ENCODE data around the gene SARDH. TPM values are rescaled to one million over a fixed set of nuclear protein-coding genes. Genes with fewer than 3 reads are reported as not detected.

SARDH gene
- total and polyA plus RNA-seq, 4 experiments from 2014 or later = 2.5 to 19.3 (median 11.4) TPM

- H3K4me1 Mint-ChIP-seq = peaks cover 11 to 15% (median 14%) of the 10 kb centered on the region in 4 donors
- Histone ChIP-seq H3K36me3 (ENCODE audit: insufficient read depth, low read length) (no peaks in the 10 kb centered on the region), H3K9me3 (ENCODE audit: control insufficient read depth in 1 of 2, low read length in 2 of 2) (no peaks in the 10 kb centered on the region), H3K4me3 (ENCODE audit: low read length in 2 of 2) (no peak overlapping the region), H3K4me1 (ENCODE audit: insufficient read depth, low read length) (peaks cover 4% of the 10 kb centered on the region), H3K27me3 (ENCODE audit: insufficient read depth, low read length) (no peaks in the 10 kb centered on the region), H3K27ac (ENCODE audit: low read depth, low read length) (no peak overlapping the region)
- no peak overlapping the region for H3K4me3 Mint-ChIP-seq
- peak in 1 of 5 donors; percentile 22 for DNase-seq
- ChIA-PET CTCF (ENCODE audit: partially characterized antibody) (interaction anchor here (1.9 kb wide), 1 partner anchor 9 kb away, joined by 7 read pairs; no protein-coding TSS in a partner anchor), POLR2A (ENCODE audit: partially characterized antibody) (interaction anchor here (1.3 to 3.3 kb wide), 3 partner anchors 9 to 16 kb away, joined by 4 to 13 read pairs (median 12); no protein-coding TSS in a partner anchor)
- intact Hi-C loops (cut with micrococcal nuclease) = no loop called here
- H3K27me3 Mint-ChIP-seq = no peaks in the 10 kb centered on the region
- no peak overlapping the region for H3K27ac Mint-ChIP-seq
- no peaks in the 10 kb centered on the region for H3K9me3 Mint-ChIP-seq
- peaks cover 4 to 6% of the 10 kb centered on the region in 2 donors for H3K36me3 Mint-ChIP-seq
Observed at GRCh38 chr9:133692364-133692985, 45.7 kb downstream of the SARDH start.

DNA sequence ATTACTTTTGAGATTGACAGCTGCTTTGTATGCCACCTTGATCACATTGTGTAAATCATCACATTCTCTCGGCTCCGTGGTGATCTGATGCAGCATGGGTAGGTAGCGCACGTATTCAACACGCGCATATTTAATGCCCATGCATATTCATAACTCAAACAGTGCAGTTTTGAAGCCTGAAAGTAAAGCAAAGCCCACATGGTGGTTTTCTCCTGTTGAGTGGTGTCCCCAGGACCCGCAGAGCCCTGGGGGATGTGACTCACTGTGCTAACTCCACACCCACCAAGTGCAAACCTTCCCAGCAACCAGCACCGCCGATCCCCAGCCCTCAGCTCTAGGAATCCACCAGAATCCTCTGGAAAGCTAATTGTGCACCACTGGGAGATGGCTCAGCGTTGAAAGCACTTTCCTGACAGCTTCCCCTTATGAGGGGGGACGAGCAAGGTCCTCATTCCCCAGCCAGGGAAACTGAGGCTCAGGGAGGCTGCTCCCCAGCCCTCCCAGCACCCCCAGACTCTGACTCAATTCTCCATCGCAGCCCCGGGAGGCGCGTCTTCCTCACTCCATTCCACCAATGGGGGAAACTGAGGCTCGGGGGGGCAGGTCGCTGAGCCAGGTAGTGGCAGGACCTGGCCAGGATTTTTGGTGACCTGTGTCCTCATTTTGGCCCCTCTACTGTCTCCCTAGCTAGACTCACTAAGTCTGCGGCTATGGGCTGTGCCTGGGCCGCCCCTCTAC, 46.4 kb downstream of the SARDH start:
- POLR2A ChIA-PET (ENCODE audit: partially characterized antibody) = interaction anchor here (1.3 to 3.3 kb wide), 3 partner anchors 9 to 15 kb away, joined by 4 to 13 read pairs (median 12); no protein-coding TSS in a partner anchor
- Histone ChIP-seq H3K4me1 (ENCODE audit: insufficient read depth, low read length) (no peaks in the 10 kb centered on the region), H3K36me3 (ENCODE audit: insufficient read depth, low read length) (no peaks in the 10 kb centered on the region), H3K27ac (ENCODE audit: low read depth, low read length) (no peak overlapping the region), H3K27me3 (ENCODE audit: insufficient read depth, low read length) (no peaks in the 10 kb centered on the region), H3K4me3 (ENCODE audit: low read length in 2 of 2) (no peak overlapping the region), H3K9me3 (ENCODE audit: control insufficient read depth in 1 of 2, low read length in 2 of 2) (no peaks in the 10 kb centered on the region)
- Mint-ChIP-seq H3K27ac (peak overlapping the region in 1 of 7 donors; percentile 72), H3K36me3 (peaks cover 4 to 6% of the 10 kb centered on the region in 2 donors), H3K4me1 (peaks cover 7 to 10% (median 9%) of the 10 kb centered on the region in 4 donors), H3K27me3 (no peaks in the 10 kb centered on the region), H3K4me3 (no peak overlapping the region), H3K9me3 (no peaks in the 10 kb centered on the region)
- intact Hi-C loops (cut with micrococcal nuclease) = no loop called here
- CTCF ChIA-PET (ENCODE audit: partially characterized antibody) = interaction anchor here (1.9 kb wide), 1 partner anchor 9 kb away, joined by 7 read pairs; no protein-coding TSS in a partner anchor
- DNase-seq = no peak

DNA sequence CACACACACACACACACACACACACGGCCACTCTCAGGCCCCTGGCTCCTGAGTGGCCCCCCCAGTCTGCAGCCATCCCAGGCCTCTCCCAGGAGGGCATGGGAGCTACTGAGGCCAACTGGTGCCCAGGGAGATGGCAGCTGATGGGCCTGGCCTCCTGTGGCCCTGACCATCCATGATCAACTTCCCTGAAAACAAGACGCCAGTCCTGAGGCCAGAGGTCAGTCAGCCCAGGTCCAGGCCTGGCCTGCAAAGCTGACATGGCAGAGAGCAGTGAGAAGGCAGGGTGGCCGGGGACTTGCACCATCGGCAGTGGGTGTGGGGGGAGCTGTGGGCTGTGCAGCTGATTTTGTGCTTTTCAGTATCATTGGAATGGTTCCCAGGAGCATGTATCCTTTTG, 47.0 kb downstream of the SARDH start:
- intact Hi-C loops (cut with micrococcal nuclease) = no loop called here
- CTCF ChIA-PET (ENCODE audit: partially characterized antibody) = interaction anchor here (1.9 kb wide), 1 partner anchor 10 kb away, joined by 7 read pairs; no protein-coding TSS in a partner anchor
- Mint-ChIP-seq H3K4me1 (peaks cover 4 to 8% (median 5%) of the 10 kb centered on the region in 4 donors), H3K27me3 (no peaks in the 10 kb centered on the region), H3K4me3 (no peak overlapping the region), H3K27ac (peak overlapping the region in 2 of 7 donors; percentile 67 to 70), H3K36me3 (peaks cover 4 to 6% of the 10 kb centered on the region in 2 donors), H3K9me3 (no peaks in the 10 kb centered on the region)
- no peak for DNase-seq
- POLR2A ChIA-PET (ENCODE audit: partially characterized antibody) = interaction anchor here (3.3 kb wide), 1 partner anchor 10 kb away, joined by 13 read pairs; no protein-coding TSS in a partner anchor
- Histone ChIP-seq H3K36me3 (ENCODE audit: insufficient read depth, low read length) (no peaks in the 10 kb centered on the region), H3K4me1 (ENCODE audit: insufficient read depth, low read length) (no peaks in the 10 kb centered on the region), H3K9me3 (ENCODE audit: control insufficient read depth in 1 of 2, low read length in 2 of 2) (no peaks in the 10 kb centered on the region), H3K27ac (ENCODE audit: low read depth, low read length) (no peak overlapping the region), H3K4me3 (ENCODE audit: low read length in 2 of 2) (no peak overlapping the region), H3K27me3 (ENCODE audit: insufficient read depth, low read length) (no peaks in the 10 kb centered on the region)

- Histone ChIP-seq H3K36me3 (ENCODE audit: insufficient read depth, low read length) (no peaks in the 10 kb centered on the region), H3K4me1 (ENCODE audit: insufficient read depth, low read length) (peaks cover 1% of the 10 kb centered on the region), H3K9me3 (ENCODE audit: control insufficient read depth in 1 of 2, low read length in 2 of 2) (no peaks in the 10 kb centered on the region), H3K27me3 (ENCODE audit: insufficient read depth, low read length) (no peaks in the 10 kb centered on the region), H3K27ac (ENCODE audit: low read depth, low read length) (no peak overlapping the region), H3K4me3 (ENCODE audit: low read length in 2 of 2) (no peak overlapping the region)
- intact Hi-C loops (cut with micrococcal nuclease) = no loop called here
- Mint-ChIP-seq H3K36me3 (peaks cover 4 to 6% of the 10 kb centered on the region in 2 donors), H3K27ac (no peak overlapping the region), H3K9me3 (no peaks in the 10 kb centered on the region), H3K4me1 (peaks cover 6 to 13% (median 7%) of the 10 kb centered on the region in 4 donors), H3K4me3 (no peak overlapping the region), H3K27me3 (no peaks in the 10 kb centered on the region)
- ChIA-PET POLR2A (ENCODE audit: partially characterized antibody) (interaction anchor here (3.3 kb wide), 1 partner anchor 11 kb away, joined by 13 read pairs; no protein-coding TSS in a partner anchor), CTCF (ENCODE audit: partially characterized antibody) (no interaction called here)
- peak in 1 of 5 donors; percentile 27 for DNase-seq
Observed at GRCh38 chr9:133690081-133690561, 48.0 kb downstream of the SARDH start.

- Mint-ChIP-seq H3K4me3 (no peak overlapping the region), H3K36me3 (peaks cover 0 to 2% of the 10 kb centered on the region in 2 donors), H3K27ac (peak overlapping the region in 1 of 7 donors; percentile 24), H3K9me3 (no peaks in the 10 kb centered on the region), H3K27me3 (no peaks in the 10 kb centered on the region), H3K4me1 (peaks cover 4 to 12% (median 10%) of the 10 kb centered on the region in 4 donors)
- intact Hi-C loops (cut with micrococcal nuclease) = no loop called here
- Histone ChIP-seq H3K9me3 (ENCODE audit: control insufficient read depth in 1 of 2, low read length in 2 of 2) (no peaks in the 10 kb centered on the region), H3K4me1 (ENCODE audit: insufficient read depth, low read length) (peaks cover 10% of the 10 kb centered on the region), H3K27ac (ENCODE audit: low read depth, low read length) (no peak overlapping the region), H3K4me3 (ENCODE audit: low read length in 2 of 2) (no peak overlapping the region), H3K36me3 (ENCODE audit: insufficient read depth, low read length) (no peaks in the 10 kb centered on the region), H3K27me3 (ENCODE audit: insufficient read depth, low read length) (no peaks in the 10 kb centered on the region)
- CTCF ChIA-PET (ENCODE audit: partially characterized antibody) = no interaction called here
- POLR2A ChIA-PET (ENCODE audit: partially characterized antibody) = interaction anchor here (3.3 kb wide), 1 partner anchor 12 kb away, joined by 13 read pairs; no protein-coding TSS in a partner anchor
- no peak for DNase-seq
Observed at GRCh38 chr9:133689151-133689763, 48.9 kb downstream of the SARDH start.

- no peaks in the 10 kb centered on the region for H3K9me3 ChIP-seq (ENCODE audit: control insufficient read depth in 1 of 2, low read length in 2 of 2)
- POLR2A ChIA-PET (ENCODE audit: partially characterized antibody) = interaction anchor here (0.9 kb wide), 1 partner anchor 13 kb away, joined by 4 read pairs; no protein-coding TSS in a partner anchor
Observed at GRCh38 chr9:133687856-133688761, 50.0 kb downstream of the SARDH start.

More at GRCh38 chr9:133687856-133688761, 50.0 kb downstream of the SARDH start:
- H3K4me3 Mint-ChIP-seq = no peak overlapping the region
- H3K36me3 Mint-ChIP-seq = peaks cover 0 to 7% of the 10 kb centered on the region in 2 donors
- no peaks in the 10 kb centered on the region for H3K9me3 Mint-ChIP-seq
- H3K27ac Mint-ChIP-seq = peak overlapping the region in 4 of 7 donors; percentile 32 to 80 (median 72)
- peaks cover 15 to 23% (median 21%) of the 10 kb centered on the region in 4 donors for H3K4me1 Mint-ChIP-seq
- no peaks in the 10 kb centered on the region for H3K27me3 ChIP-seq (ENCODE audit: insufficient read depth, low read length)
- H3K36me3 ChIP-seq (ENCODE audit: insufficient read depth, low read length) = no peaks in the 10 kb centered on the region
- CTCF ChIA-PET (ENCODE audit: partially characterized antibody) = no interaction called here
- peaks cover 21% of the 10 kb centered on the region for H3K4me1 ChIP-seq (ENCODE audit: insufficient read depth, low read length)
- intact Hi-C loops (cut with micrococcal nuclease) = no loop called here
- no peak overlapping the region for H3K4me3 ChIP-seq (ENCODE audit: low read length in 2 of 2)
- no peaks in the 10 kb centered on the region for H3K27me3 Mint-ChIP-seq
- peak in 1 of 5 donors; percentile 16 for DNase-seq
- no peak overlapping the region for H3K27ac ChIP-seq (ENCODE audit: low read depth, low read length)
